Measurements from ENCODE around the gene GGPS1. TPM values are rescaled to one million over a fixed set of nuclear protein-coding genes. Genes with fewer than 3 reads are reported as not detected.

GGPS1 gene
- total RNA-seq, 1 donor: 22.4 TPM

DNA sequence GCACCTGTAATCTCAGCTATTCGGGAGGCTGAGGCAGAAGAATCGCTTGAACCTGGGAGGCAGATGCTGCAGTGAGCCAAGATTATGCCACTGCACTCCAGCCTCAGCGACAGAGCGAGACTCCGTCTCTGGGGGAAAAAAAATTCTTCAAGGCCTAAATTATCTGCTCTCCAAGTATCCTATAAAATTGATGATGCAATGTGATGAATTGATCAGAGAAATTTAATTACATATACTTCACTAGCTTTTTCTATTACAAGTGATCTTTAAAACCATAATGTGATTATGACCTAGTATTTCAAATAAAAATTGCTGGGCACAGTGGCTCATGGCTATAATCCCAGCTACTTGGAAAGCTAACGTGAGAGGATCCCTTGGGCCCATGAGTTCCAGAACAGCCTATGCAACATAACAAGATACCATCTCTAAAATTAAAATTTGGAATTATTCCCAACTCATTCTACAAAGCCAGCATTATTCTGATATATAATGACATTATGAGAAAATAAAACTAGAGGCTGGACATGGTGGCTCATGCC lies 44.1 kb upstream of the GGPS1 start:
- Histone ChIP-seq H4K20me1 (ENCODE audit: insufficient read depth, low read length) (peaks cover 80% of the 10 kb centered on the region), H3K27ac (ENCODE audit: low read depth, low read length) (no peak overlapping the region), H2AFZ (ENCODE audit: low read length) (no peak overlapping the region), H3K4me3 (ENCODE audit: insufficient read depth, low read length) (no peak overlapping the region), H3K79me2 (ENCODE audit: insufficient read depth, low read length) (peaks cover 95% of the 10 kb centered on the region), H3K9me3 (ENCODE audit: low read depth, low read length) (no peaks in the 10 kb centered on the region), H3K36me3 (ENCODE audit: insufficient read depth, low read length) (peaks cover 2% of the 10 kb centered on the region), H3K4me2 (ENCODE audit: insufficient read depth, low read length) (no peak overlapping the region), H3K27me3 (ENCODE audit: insufficient read depth, low read length) (no peaks in the 10 kb centered on the region), H3K4me1 (ENCODE audit: insufficient read depth, low read length) (peaks cover 3% of the 10 kb centered on the region)
- no peak for DNase-seq (ENCODE audit: insufficient read length, low spot score, missing footprints)
- no peak for TF ChIP-seq CTCF (IDR thresholded peaks at IDR 0.05; ENCODE audit: extremely low read depth, low read depth, low read length)

GRCh38 chr1:235286667-235287066 lies 41.7 kb upstream of the GGPS1 start:
- no peak overlapping the region for H2AFZ ChIP-seq (ENCODE audit: low read length)
- H3K4me1 ChIP-seq (ENCODE audit: insufficient read depth, low read length): peaks cover 3% of the 10 kb centered on the region
- no peak for DNase-seq (ENCODE audit: insufficient read length, low spot score, missing footprints)
- H3K9me3 ChIP-seq (ENCODE audit: low read depth, low read length): no peaks in the 10 kb centered on the region
- H3K27ac ChIP-seq (ENCODE audit: low read depth, low read length): peak overlapping the region; percentile 14
- TF ChIP-seq CTCF (IDR thresholded peaks at IDR 0.05; ENCODE audit: extremely low read depth, low read depth, low read length): no peak
- no peaks in the 10 kb centered on the region for H3K27me3 ChIP-seq (ENCODE audit: insufficient read depth, low read length)
- H3K4me3 ChIP-seq (ENCODE audit: insufficient read depth, low read length): no peak overlapping the region
- peaks cover 95% of the 10 kb centered on the region for H3K79me2 ChIP-seq (ENCODE audit: insufficient read depth, low read length)
- H3K36me3 ChIP-seq (ENCODE audit: insufficient read depth, low read length): no peaks in the 10 kb centered on the region
- no peak overlapping the region for H3K4me2 ChIP-seq (ENCODE audit: insufficient read depth, low read length)
- H4K20me1 ChIP-seq (ENCODE audit: insufficient read depth, low read length): peaks cover 80% of the 10 kb centered on the region

- Histone ChIP-seq H3K27me3 (ENCODE audit: insufficient read depth, low read length) (no peaks in the 10 kb centered on the region), H3K27ac (ENCODE audit: low read depth, low read length) (no peak overlapping the region), H2AFZ (ENCODE audit: low read length) (no peak overlapping the region), H3K4me2 (ENCODE audit: insufficient read depth, low read length) (no peak overlapping the region), H3K9me3 (ENCODE audit: low read depth, low read length) (no peaks in the 10 kb centered on the region), H4K20me1 (ENCODE audit: insufficient read depth, low read length) (peaks cover 79% of the 10 kb centered on the region), H3K4me3 (ENCODE audit: insufficient read depth, low read length) (no peak overlapping the region), H3K4me1 (ENCODE audit: insufficient read depth, low read length) (peaks cover 3% of the 10 kb centered on the region), H3K36me3 (ENCODE audit: insufficient read depth, low read length) (no peaks in the 10 kb centered on the region), H3K79me2 (ENCODE audit: insufficient read depth, low read length) (peaks cover 95% of the 10 kb centered on the region)
- no peak for TF ChIP-seq CTCF (IDR thresholded peaks at IDR 0.05; ENCODE audit: extremely low read depth, low read depth, low read length)
- DNase-seq (ENCODE audit: insufficient read length, low spot score, missing footprints): no peak
Measured at GRCh38 chr1:235287208-235287882, 41.0 kb upstream of the GGPS1 start.

GRCh38 chr1:235289859-235290739 lies 38.3 kb upstream of the GGPS1 start:
- Histone ChIP-seq H2AFZ (ENCODE audit: low read length) (no peak overlapping the region), H3K4me3 (ENCODE audit: insufficient read depth, low read length) (no peak overlapping the region), H3K9me3 (ENCODE audit: low read depth, low read length) (no peaks in the 10 kb centered on the region), H4K20me1 (ENCODE audit: insufficient read depth, low read length) (peaks cover 80% of the 10 kb centered on the region), H3K27me3 (ENCODE audit: insufficient read depth, low read length) (no peaks in the 10 kb centered on the region), H3K4me2 (ENCODE audit: insufficient read depth, low read length) (no peak overlapping the region), H3K36me3 (ENCODE audit: insufficient read depth, low read length) (no peaks in the 10 kb centered on the region), H3K27ac (ENCODE audit: low read depth, low read length) (no peak overlapping the region), H3K4me1 (ENCODE audit: insufficient read depth, low read length) (peaks cover 3% of the 10 kb centered on the region), H3K79me2 (ENCODE audit: insufficient read depth, low read length) (peaks cover 95% of the 10 kb centered on the region)
- TF ChIP-seq CTCF (IDR thresholded peaks at IDR 0.05; ENCODE audit: extremely low read depth, low read depth, low read length): no peak
- DNase-seq (ENCODE audit: insufficient read length, low spot score, missing footprints): no peak

All from osteoblast (primary cell).